Measurements from ENCODE around the gene NAGS. TPM values are rescaled to one million over a fixed set of nuclear protein-coding genes. Genes with fewer than 3 reads are reported as not detected.

NAGS gene
- total RNA-seq, 1 donor from 2014 or later, result 0.49 TPM

DNA sequence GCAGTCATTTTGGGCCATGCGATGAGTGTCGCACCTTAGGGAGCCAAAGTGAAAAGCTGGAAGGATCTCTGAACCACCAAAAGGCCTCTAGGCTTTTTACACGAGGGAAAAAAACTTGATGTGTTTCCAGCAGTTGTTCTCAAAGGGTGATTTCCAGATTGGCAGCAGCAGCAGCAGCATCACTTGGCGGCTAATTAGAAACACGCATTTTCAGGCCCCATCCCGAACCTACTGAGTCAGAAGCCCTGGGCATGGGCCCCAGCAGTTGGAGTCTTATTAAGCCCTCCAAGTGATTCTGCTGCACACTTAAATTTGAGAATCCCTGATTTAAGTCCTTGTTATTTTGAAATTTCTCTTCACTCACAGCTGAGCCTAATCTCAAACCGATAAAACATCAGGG is 25.4 kb upstream of the NAGS start:
- Mint-ChIP-seq H3K27ac (ENCODE audit: unreplicated experiment) (no peak overlapping the region), H3K36me3 (ENCODE audit: unreplicated experiment) (no peaks in the 10 kb centered on the region), H3K4me3 (ENCODE audit: unreplicated experiment) (no peak overlapping the region), H3K27me3 (ENCODE audit: unreplicated experiment) (peaks cover 3% of the 10 kb centered on the region), H3K4me1 (ENCODE audit: low read depth, unreplicated experiment) (no peaks in the 10 kb centered on the region), H3K9me3 (ENCODE audit: unreplicated experiment) (peaks cover 5% of the 10 kb centered on the region)
- no peak for TF ChIP-seq CTCF (IDR thresholded peaks at IDR 0.05; ENCODE audit: partially characterized antibody, unreplicated experiment)
- DNase-seq, result no peak

DNA sequence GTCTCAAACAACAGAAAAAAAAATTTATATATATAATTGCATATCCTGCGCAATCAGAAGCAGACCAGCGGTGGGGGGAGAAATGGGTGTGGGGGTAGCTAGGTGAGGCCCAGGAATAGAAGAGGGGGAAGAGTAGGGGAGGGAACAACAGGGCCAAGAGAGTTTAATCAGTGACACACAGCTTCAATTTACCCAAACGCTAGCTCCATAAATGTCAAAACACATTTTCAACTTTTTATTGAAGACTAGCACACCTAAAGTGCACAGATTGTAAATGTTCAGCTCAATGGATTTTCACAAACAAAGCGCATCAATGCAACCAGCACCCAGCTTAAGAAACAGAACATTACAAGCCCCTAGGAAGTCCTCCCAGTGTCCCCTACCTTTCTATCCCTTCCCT is 24.8 kb upstream of the NAGS start:
- no peak overlapping the region for H3K27ac Mint-ChIP-seq (ENCODE audit: unreplicated experiment)
- peaks cover 3% of the 10 kb centered on the region for H3K27me3 Mint-ChIP-seq (ENCODE audit: unreplicated experiment)
- no peak overlapping the region for H3K4me3 Mint-ChIP-seq (ENCODE audit: unreplicated experiment)
- H3K36me3 Mint-ChIP-seq (ENCODE audit: unreplicated experiment), result no peaks in the 10 kb centered on the region
- H3K4me1 Mint-ChIP-seq (ENCODE audit: low read depth, unreplicated experiment), result no peaks in the 10 kb centered on the region
- no peak for TF ChIP-seq CTCF (IDR thresholded peaks at IDR 0.05; ENCODE audit: partially characterized antibody, unreplicated experiment)
- peaks cover 5% of the 10 kb centered on the region for H3K9me3 Mint-ChIP-seq (ENCODE audit: unreplicated experiment)
- no peak for DNase-seq

GRCh38 chr17:43982171-43982570 is 22.3 kb upstream of the NAGS start:
- no peak for TF ChIP-seq CTCF (IDR thresholded peaks at IDR 0.05; ENCODE audit: partially characterized antibody, unreplicated experiment)
- Mint-ChIP-seq H3K27ac (ENCODE audit: unreplicated experiment) (no peak overlapping the region), H3K4me3 (ENCODE audit: unreplicated experiment) (no peak overlapping the region), H3K36me3 (ENCODE audit: unreplicated experiment) (no peaks in the 10 kb centered on the region), H3K27me3 (ENCODE audit: unreplicated experiment) (peaks cover 3% of the 10 kb centered on the region), H3K4me1 (ENCODE audit: low read depth, unreplicated experiment) (peaks cover 6% of the 10 kb centered on the region), H3K9me3 (ENCODE audit: unreplicated experiment) (peaks cover 7% of the 10 kb centered on the region)
- DNase-seq, result no peak

DNA sequence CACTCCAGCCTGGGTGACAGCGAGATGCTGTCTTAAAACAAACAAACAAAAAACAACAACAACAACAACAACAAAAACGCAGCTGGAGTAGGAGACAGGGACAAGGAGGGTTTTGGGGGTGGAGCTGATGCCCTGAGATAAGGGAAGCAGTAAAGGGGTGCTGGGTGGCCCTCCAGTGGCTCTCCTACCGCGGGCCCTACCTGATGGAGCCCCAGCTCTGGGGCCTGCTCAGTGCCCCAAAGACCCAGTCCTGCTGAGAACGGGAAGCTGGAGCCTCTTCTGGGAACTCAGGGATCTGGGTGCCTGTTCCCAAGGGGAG is 21.3 kb upstream of the NAGS start:
- Mint-ChIP-seq H3K4me3 (ENCODE audit: unreplicated experiment) (no peak overlapping the region), H3K27ac (ENCODE audit: unreplicated experiment) (no peak overlapping the region)
- TF ChIP-seq CTCF (IDR thresholded peaks at IDR 0.05; ENCODE audit: partially characterized antibody, unreplicated experiment), result no peak

DNA sequence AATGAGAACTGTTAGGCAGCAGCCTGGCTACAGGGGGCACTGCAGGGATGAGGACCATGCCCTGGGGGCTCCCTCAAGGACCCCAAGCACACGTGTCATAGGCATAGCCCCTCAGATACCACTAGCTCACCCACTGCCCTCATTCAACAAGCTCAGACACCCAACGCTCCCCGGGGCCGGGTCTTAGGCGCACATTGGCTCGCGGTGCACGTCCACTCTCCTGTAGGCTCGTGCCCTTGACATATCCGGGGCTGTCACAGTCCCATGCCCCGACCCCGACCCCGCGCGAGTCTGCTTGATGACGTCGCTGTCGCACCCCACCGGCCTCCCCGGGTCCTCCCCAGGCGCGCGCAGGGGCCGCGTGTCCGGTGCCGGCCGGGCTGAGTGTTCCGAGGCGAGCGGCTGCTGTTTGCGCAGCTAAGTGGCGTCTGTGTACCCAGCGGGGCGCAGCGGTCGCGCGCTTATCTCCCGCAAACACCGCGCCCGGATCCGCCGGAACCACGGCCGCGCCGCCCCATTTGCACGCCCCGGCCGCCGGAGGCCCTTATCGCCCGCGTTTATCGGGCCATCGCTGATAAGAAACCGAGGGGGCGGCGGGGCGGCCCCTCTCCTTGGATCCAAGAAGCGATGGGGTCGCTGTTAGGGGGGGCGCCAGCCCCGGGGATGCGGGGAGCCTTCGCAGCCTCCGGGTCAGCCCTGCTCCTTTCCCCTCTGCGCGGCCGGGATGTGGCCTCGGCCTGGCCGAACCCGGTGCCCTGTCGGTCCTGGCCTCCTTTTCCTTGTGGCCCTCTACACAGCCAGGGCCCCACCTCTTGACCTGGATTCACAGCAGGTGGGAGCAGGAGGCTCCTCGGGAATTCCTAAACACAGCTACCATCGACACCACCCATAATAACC is 20.7 kb upstream of the NAGS start:
- H3K27me3 Mint-ChIP-seq (ENCODE audit: unreplicated experiment), result peaks cover 6% of the 10 kb centered on the region
- H3K4me1 Mint-ChIP-seq (ENCODE audit: low read depth, unreplicated experiment), result peaks cover 15% of the 10 kb centered on the region
- H3K4me3 Mint-ChIP-seq (ENCODE audit: unreplicated experiment), result peak overlapping the region; percentile 55
- H3K9me3 Mint-ChIP-seq (ENCODE audit: unreplicated experiment), result peaks cover 11% of the 10 kb centered on the region
- DNase-seq, result peak; percentile 41
- H3K27ac Mint-ChIP-seq (ENCODE audit: unreplicated experiment), result no peak overlapping the region
- no peaks in the 10 kb centered on the region for H3K36me3 Mint-ChIP-seq (ENCODE audit: unreplicated experiment)
- peak; percentile 30 for TF ChIP-seq CTCF (IDR thresholded peaks at IDR 0.05; ENCODE audit: partially characterized antibody, unreplicated experiment)

More for the DNA sequence above, 21.3 kb upstream of the NAGS start:
- DNase-seq, result no peak
- H3K9me3 Mint-ChIP-seq (ENCODE audit: unreplicated experiment), result peaks cover 12% of the 10 kb centered on the region
- peaks cover 6% of the 10 kb centered on the region for H3K27me3 Mint-ChIP-seq (ENCODE audit: unreplicated experiment)
- no peaks in the 10 kb centered on the region for H3K36me3 Mint-ChIP-seq (ENCODE audit: unreplicated experiment)
- peaks cover 15% of the 10 kb centered on the region for H3K4me1 Mint-ChIP-seq (ENCODE audit: low read depth, unreplicated experiment)

Data from glutamatergic neuron (in vitro differentiated cells).